GM12891 (cell line): ENCODE results near the gene TMEM273.
A peak's percentile ranks its signal among the peaks of the same experiment; 100 is the strongest.

Experiments
- DNase-seq: peaks from one replicate; pipeline ENCODE4 v3.0.0; 2011; ENCODE audit warnings: low spot score; ENCODE audit not compliant: insufficient read length
- FAIRE-seq: peaks from 2 replicates; lab custom pipeline; 2011; peaks lifted over from hg19 to GRCh38; lab: Jason Lieb, UNC
- PAX5 ChIP-seq: IDR thresholded peaks from 2 replicates; pipeline ENCODE4 v1.6.1; 2011; ENCODE audit warnings: low read length, moderate library complexity, mild to moderate bottlenecking; ENCODE audit not compliant: insufficient read depth, severe bottlenecking
- POLR2A ChIP-seq: IDR thresholded peaks from 2 replicates; pipeline ENCODE4 v1.6.1; 2011; ENCODE audit warnings: low read depth, low read length, control low read depth
- POLR2AphosphoS5 ChIP-seq: IDR thresholded peaks from 2 replicates; pipeline ENCODE4 v1.6.1; 2011; ENCODE audit warnings: low read depth, low read length, control low read depth
- POU2F2 ChIP-seq: IDR thresholded peaks from 2 replicates; pipeline ENCODE4 v1.6.1; 2011; ENCODE audit warnings: low read depth, mild to moderate bottlenecking, control low read depth, low read length, moderate library complexity
- SPI1 ChIP-seq: IDR thresholded peaks from 2 replicates; pipeline ENCODE4 v1.6.1; 2011; ENCODE audit warnings: low read depth, low read length, control low read depth
- TAF1 ChIP-seq: IDR thresholded peaks from 2 replicates; pipeline ENCODE4 v1.6.1; 2011; ENCODE audit warnings: low read depth, low read length, control low read depth

TMEM273 gene

DNA sequence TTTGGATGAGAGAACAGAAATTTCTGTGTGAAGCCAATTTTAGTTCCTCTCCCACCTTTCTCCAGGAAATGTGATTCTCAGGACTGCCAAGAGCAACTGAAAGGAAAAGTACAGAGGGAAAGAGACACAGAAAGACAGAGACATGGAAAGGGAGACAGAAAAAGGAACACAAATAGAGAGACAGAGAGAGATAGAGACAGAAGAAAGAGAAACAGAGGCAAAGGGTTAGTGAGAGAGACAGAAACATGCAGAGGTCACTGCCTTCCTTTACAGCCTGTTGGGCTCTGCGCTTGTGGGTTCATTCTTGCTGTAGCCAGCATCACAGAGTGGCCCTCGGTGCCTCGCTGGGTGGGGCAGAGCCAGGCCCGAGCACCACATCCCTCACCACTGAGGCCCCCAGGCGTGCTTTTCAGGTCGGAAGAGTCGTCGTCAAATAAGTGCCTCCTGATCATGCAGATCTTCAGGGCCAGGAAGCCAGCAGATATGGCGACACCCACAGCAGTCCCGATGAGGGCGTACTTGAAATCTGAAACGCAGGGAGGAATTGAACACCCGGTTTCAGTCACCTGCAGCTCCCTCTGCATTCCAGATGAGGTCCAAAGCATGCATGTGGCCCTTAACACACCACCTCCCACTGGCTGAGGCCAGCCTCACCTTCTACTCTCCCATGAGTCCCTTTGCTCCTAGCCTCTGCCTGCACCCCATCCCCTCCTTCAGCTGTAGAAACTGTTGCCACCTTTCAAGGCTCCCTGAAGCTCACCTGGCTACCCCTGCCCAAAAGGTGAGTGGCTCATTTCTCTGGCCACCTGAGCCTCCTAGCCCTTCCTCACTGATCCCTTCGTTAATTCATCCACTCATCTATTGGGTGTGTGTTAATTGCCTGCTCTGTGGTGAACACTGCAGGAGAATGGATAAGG lies 21.4 kb downstream of the TMEM273 start:
- TF ChIP-seq POLR2A (no peak), POLR2AphosphoS5 (no peak), SPI1 (no peak), POU2F2 (no peak), TAF1 (no peak), PAX5 (no peak)

DNA sequence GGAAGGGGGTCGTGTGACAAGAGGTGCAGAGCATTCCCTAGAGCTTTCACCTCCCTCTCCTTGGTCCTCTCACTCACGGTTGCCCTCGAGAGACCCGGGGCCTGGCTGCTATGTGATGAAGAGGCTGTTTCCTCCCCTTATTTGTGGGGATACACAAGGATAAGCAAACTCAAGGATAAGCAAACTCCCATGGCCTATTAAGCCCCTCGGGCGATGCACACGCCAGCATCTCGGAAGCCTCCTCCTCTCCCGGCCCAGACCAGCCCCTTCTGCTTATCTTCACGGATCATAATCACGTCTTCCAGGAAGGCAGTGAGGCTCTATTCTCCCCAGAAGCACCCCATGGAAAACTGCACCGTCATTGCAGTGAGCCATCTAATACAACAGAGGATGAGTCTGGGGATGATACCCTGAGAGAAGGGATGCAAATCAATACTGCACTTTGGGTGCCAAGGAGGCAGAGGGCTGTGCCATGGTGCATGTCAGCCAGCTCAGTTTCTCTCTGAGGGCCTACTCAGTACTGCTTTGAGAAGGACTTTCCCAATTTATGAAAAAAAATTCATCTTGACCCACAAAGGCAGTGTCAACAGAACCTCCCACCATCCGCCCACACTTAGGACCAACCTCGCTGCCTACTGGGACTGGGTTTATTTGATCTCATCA lies 22.2 kb downstream of the TMEM273 start:
- no peak for DNase-seq
- no peak for FAIRE-seq
- no peak for TF ChIP-seq POU2F2
- no peak for TF ChIP-seq POLR2A
- no peak for TF ChIP-seq PAX5
- TF ChIP-seq POLR2AphosphoS5: no peak
- no peak for TF ChIP-seq TAF1
- no peak for TF ChIP-seq SPI1

More for the DNA sequence above, 21.4 kb downstream of the TMEM273 start:
- DNase-seq: no peak
- no peak for FAIRE-seq

GRCh38 chr10:49165259-49165658 lies 22.9 kb downstream of the TMEM273 start:
- DNase-seq (no peak), FAIRE-seq (no peak)
- TF ChIP-seq POLR2A: no peak

- peak; percentile 50 for DNase-seq
- peak; percentile 82 for FAIRE-seq
Measured at GRCh38 chr10:49164559-49165188, 23.5 kb downstream of the TMEM273 start.

DNA sequence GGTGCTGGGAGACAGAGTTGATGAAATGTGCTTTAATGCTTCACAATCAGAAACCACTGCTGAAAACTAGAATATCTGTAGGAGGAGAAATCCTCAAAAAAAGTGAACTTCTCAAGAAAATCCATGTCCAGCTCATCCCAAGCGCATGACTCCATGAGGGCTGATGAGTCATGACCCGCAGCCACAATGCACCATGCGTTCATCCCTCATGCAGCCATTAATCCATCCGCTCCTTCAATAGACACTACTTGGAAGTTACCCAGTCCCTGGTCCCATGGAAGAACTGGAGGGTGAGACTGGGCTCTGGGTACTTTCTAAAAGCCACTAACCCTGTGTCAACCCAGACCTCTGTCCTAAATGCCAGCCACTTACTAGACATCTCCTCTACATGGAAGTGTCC lies 24.4 kb downstream of the TMEM273 start:
- no peak for DNase-seq
- no peak for FAIRE-seq

More at GRCh38 chr10:49164559-49165188, 23.5 kb downstream of the TMEM273 start:
- TF ChIP-seq PAX5 (no peak), POLR2AphosphoS5 (no peak), POLR2A (no peak), TAF1 (no peak), POU2F2 (0 out of 2 replicates have a peak, but pooled peaks have one; percentile 27), SPI1 (no peak)

GRCh38 chr10:49162761-49163310 lies 25.4 kb downstream of the TMEM273 start:
- no peak for FAIRE-seq
- no peak for DNase-seq
- TF ChIP-seq POLR2AphosphoS5 (no peak), SPI1 (no peak), POLR2A (no peak), PAX5 (no peak), TAF1 (no peak), POU2F2 (no peak)

More for the DNA sequence above, 24.4 kb downstream of the TMEM273 start:
- no peak for TF ChIP-seq POU2F2
- no peak for TF ChIP-seq POLR2AphosphoS5
- no peak for TF ChIP-seq PAX5
- TF ChIP-seq TAF1: no peak
- no peak for TF ChIP-seq POLR2A
- no peak for TF ChIP-seq SPI1

GRCh38 chr10:49162063-49162462 lies 26.1 kb downstream of the TMEM273 start:
- no peak for DNase-seq
- no peak for FAIRE-seq
- TF ChIP-seq SPI1 (no peak), POLR2A (no peak), PAX5 (no peak), POLR2AphosphoS5 (no peak), POU2F2 (no peak), TAF1 (no peak)

- TF ChIP-seq POLR2AphosphoS5 (no peak), SPI1 (no peak), POLR2A (no peak), POU2F2 (no peak), PAX5 (no peak), TAF1 (no peak)
- DNase-seq (no peak), FAIRE-seq (no peak)
Measured at GRCh38 chr10:49161411-49161997, 26.7 kb downstream of the TMEM273 start.

DNA sequence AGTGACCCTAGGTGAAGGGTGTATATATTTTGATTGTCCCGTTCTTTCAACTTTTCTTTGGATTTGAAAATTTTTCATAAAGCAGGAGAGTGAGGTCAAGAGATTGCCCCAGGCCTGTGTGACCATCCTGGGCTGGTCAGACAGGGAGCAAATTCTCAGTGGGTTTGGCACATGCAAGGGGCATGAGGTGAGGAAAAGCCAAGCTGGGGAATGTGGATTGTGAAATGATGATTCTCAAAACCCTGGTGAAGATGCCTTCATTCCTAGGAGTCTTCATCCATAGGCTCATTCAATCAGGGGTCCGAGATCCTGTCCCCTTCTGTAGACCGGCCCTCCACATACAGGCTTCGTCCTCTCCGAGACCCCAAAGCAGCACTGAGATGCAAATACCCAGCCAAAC lies 27.4 kb downstream of the TMEM273 start:
- DNase-seq (no peak), FAIRE-seq (no peak)
- TF ChIP-seq TAF1: no peak
- TF ChIP-seq PAX5: no peak
- TF ChIP-seq POU2F2: no peak
- no peak for TF ChIP-seq POLR2A
- no peak for TF ChIP-seq POLR2AphosphoS5
- no peak for TF ChIP-seq SPI1
